AG04449 (cell line): ENCODE results near the gene ITPR1.

Source experiments
- CTCF ChIA-PET: fragments of 350-600 bp; formaldehyde crosslinking; extraction: SDS; loops from one replicate; lab custom pipeline; 2021; ENCODE audit warnings: antibody characterized with exemption; lab: Yijun Ruan, JAX
- POLR2A ChIA-PET: fragments of 400-600, 350-600 bp; formaldehyde crosslinking; extraction: SDS; loops from one replicate; lab custom pipeline; 2020; ENCODE audit warnings: antibody characterized with exemption, inconsistent platforms; lab: Yijun Ruan, JAX
- DNase-seq: peaks from one replicate; pipeline ENCODE4 v3.0.0-alpha.2; 2010; ENCODE audit warnings: low read depth, low spot score
- H3K4me3 ChIP-seq: 2 replicates; pipeline ENCODE4 v1.5.1; 2011; ENCODE audit warnings: low read depth, mild to moderate bottlenecking, control low read depth, low read length
- TF ChIP-seq, protein P1 (sequence below): IDR thresholded peaks from one replicate; pipeline ENCODE4 v1.5.1; 2011; ENCODE audit warnings: mild to moderate bottlenecking, moderate library complexity, low read length, control low read depth, inconsistent platforms; ENCODE audit not compliant: insufficient read depth; ENCODE audit errors: missing control alignments

The ITPR1 gene

GRCh38 chr3:4724051-4724629 lies 231.0 kb downstream of the ITPR1 start:
- DNase-seq, result no peak
- TF ChIP-seq, protein P1, sequence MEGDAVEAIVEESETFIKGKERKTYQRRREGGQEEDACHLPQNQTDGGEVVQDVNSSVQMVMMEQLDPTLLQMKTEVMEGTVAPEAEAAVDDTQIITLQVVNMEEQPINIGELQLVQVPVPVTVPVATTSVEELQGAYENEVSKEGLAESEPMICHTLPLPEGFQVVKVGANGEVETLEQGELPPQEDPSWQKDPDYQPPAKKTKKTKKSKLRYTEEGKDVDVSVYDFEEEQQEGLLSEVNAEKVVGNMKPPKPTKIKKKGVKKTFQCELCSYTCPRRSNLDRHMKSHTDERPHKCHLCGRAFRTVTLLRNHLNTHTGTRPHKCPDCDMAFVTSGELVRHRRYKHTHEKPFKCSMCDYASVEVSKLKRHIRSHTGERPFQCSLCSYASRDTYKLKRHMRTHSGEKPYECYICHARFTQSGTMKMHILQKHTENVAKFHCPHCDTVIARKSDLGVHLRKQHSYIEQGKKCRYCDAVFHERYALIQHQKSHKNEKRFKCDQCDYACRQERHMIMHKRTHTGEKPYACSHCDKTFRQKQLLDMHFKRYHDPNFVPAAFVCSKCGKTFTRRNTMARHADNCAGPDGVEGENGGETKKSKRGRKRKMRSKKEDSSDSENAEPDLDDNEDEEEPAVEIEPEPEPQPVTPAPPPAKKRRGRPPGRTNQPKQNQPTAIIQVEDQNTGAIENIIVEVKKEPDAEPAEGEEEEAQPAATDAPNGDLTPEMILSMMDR, result no peak
- H3K4me3 ChIP-seq, result no peak overlapping the region
- ChIA-PET POLR2A (interaction anchor here (0.6 kb wide), 1 partner anchor 21 kb away, joined by 4 read pairs; no protein-coding TSS in a partner anchor), CTCF (interaction anchor here (1.0 to 2.1 kb wide), 5 partner anchors 13 to 334 kb away, joined by 4 to 9 read pairs (median 6); partner anchors contain the start of gene BHLHE40)

- TF ChIP-seq, protein P1, result no peak
- DNase-seq, result no peak
- CTCF ChIA-PET, result interaction anchor here (0.8 to 2.3 kb wide), 6 partner anchors 8 to 300 kb away, joined by 3 to 11 read pairs (median 4); no protein-coding TSS in a partner anchor
- no peak overlapping the region for H3K4me3 ChIP-seq
- POLR2A ChIA-PET, result no interaction called here
Measured at GRCh38 chr3:4726549-4726948, 233.4 kb downstream of the ITPR1 start.

GRCh38 chr3:4729061-4729973 lies 236.2 kb downstream of the ITPR1 start:
- DNase-seq, result no peak
- no peak overlapping the region for H3K4me3 ChIP-seq
- TF ChIP-seq, protein P1, result no peak
- ChIA-PET POLR2A (interaction anchor here (0.5 kb wide), 1 partner anchor 233 kb away, joined by 4 read pairs; no protein-coding TSS in a partner anchor), CTCF (interaction anchor here (0.7 to 1.8 kb wide), 6 partner anchors 8 to 249 kb away, joined by 3 to 10 read pairs (median 3); no protein-coding TSS in a partner anchor)

GRCh38 chr3:4730719-4731118 lies 237.6 kb downstream of the ITPR1 start:
- POLR2A ChIA-PET, result no interaction called here
- TF ChIP-seq, protein P1, result no peak
- no peak for DNase-seq
- CTCF ChIA-PET, result interaction anchor here (1.1 kb wide), 1 partner anchor 19 kb away, joined by 4 read pairs; no protein-coding TSS in a partner anchor
- H3K4me3 ChIP-seq, result no peak overlapping the region

DNA sequence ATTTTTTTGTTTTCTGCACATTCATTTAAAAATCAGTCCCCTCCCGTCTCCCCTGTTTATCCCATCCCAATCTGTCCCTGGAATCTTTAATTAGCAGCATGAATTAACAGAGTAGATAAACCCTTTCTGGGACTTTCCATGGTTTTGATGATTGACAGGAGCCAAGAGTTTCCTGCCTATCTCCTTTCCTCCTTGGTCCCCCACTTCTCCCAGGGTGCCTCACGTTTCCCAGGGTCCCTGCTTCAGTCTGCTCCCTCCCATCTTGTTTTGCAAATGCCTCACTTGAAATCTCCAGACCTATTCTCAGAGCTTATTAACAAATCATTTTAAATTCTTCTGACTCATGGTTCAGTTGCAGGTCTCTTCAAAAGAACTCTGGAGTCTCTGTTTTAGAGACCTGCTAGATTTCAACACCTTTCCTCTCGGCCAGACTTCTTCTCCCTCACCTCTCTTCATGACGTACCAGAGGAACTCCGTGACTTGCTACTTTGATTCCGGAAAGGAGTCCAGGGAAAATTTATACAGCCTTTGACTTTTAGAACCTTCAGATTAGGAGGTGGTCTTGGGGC lies 238.5 kb downstream of the ITPR1 start:
- ChIA-PET POLR2A (no interaction called here), CTCF (interaction anchor here (0.9 to 1.1 kb wide), 2 partner anchors 20 to 249 kb away, joined by 4 read pairs; no protein-coding TSS in a partner anchor)
- TF ChIP-seq, protein P1, result no peak
- H3K4me3 ChIP-seq, result no peak overlapping the region
- no peak for DNase-seq

DNA sequence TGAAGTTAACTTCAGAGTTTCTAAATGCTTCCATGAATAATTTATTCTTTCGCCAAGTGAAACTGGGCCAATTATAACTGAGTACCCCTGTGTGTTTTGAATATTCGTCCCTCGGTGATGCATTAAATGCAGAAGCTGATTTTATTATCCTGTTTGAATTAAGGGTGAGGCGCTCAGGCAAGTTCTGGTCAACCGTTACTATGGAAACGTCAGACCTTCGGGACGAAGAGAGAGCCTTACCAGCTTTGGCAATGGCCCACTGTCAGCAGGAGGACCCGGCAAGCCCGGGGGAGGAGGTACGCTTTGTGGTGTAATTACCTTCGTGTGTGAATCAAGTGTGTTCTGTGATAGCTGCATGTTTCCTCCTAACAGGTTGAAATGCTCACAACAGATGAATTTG lies 239.8 kb downstream of the ITPR1 start:
- TF ChIP-seq, protein P1, result no peak
- no peak overlapping the region for H3K4me3 ChIP-seq
- ChIA-PET CTCF (interaction anchor here (1.1 to 3.3 kb wide), 2 partner anchors 21 to 77 kb away, joined by 3 to 14 read pairs; no protein-coding TSS in a partner anchor), POLR2A (no interaction called here)
- DNase-seq, result no peak
